B cell (primary cell): ENCODE results near the gene TAS2R40. TPM values are rescaled to one million over a fixed set of nuclear protein-coding genes. Genes with fewer than 3 reads are reported as not detected.

ENCODE experiments used
- ATAC-seq: fragments of 200-7000 bp; cut with Tn5 transposase; one replicate; pipeline ENCODE4 v1.10.0; 2021; ENCODE audit warnings: low read depth, mild to moderate bottlenecking, moderate number of reproducible peaks, moderate library complexity
- CTCF ChIA-PET: fragments of 350-600 bp; sonication (Branson Sonifier 250); formaldehyde crosslinking; loops from one replicate; lab custom pipeline; 2021; ENCODE audit warnings: antibody characterized with exemption, inconsistent platforms; lab: Charles Lee
- POLR2A ChIA-PET: fragments of 350-600 bp; sonication (Branson Sonifier 250); formaldehyde crosslinking; loops from one replicate; lab custom pipeline; 2021; ENCODE audit warnings: antibody characterized with exemption; lab: Charles Lee
- DNase-seq: peaks from one replicate; pipeline ENCODE4 v3.0.0; 2013
- H2AFZ ChIP-seq: 2 replicates; pipeline ENCODE4 v1.6.1; 2012; ENCODE audit warnings: mild to moderate bottlenecking, low read depth, low read length; ENCODE audit not compliant: insufficient read depth, poor library complexity, severe bottlenecking
- H3K27ac ChIP-seq, 2 donors: 1 replicate in 1 of 2; 2 replicates in 1 of 2; pipeline ENCODE4 v1.5.1; 2012 to 2013; ENCODE audit warnings: low read length in 2 of 2, mild to moderate bottlenecking in 2 of 2, moderate library complexity in 1 of 2
- H3K27me3 ChIP-seq, 4 experiments: fragments of 200-600 bp in 1 of 4; sonication (generic) in 1 of 4; replicated peaks in 1 of 4; 1 replicate in 2 of 4; 2 replicates in 2 of 4; pipeline versions ENCODE4 v1.6.1 to v1.7.0; 2013 to 2016; ENCODE audit warnings: low read length in 3 of 4, mild to moderate bottlenecking in 2 of 4, mixed read lengths in 1 of 4, moderate library complexity in 1 of 4; ENCODE audit not compliant: insufficient read depth in 4 of 4, control insufficient read depth in 3 of 4; ENCODE audit errors: control extremely low read depth in 1 of 4
- H3K36me3 ChIP-seq, 2 experiments: replicated peaks in 1 of 2; 1 replicate in 1 of 2; 2 replicates in 1 of 2; pipeline versions ENCODE4 v1.6.1 to v1.7.1; 2013; ENCODE audit warnings: low read length in 1 of 2; ENCODE audit not compliant: insufficient read depth in 2 of 2, control insufficient read depth in 1 of 2; ENCODE audit errors: control extremely low read depth in 1 of 2, extremely low read depth in 1 of 2
- H3K4me1 ChIP-seq, 2 donors: fragments of 200-600 bp in 1 of 2; sonication (generic) in 1 of 2; 1 replicate in 1 of 2; 2 replicates in 1 of 2; pipeline versions ENCODE4 v1.5.1 to v1.6.1; 2013 to 2017; ENCODE audit warnings: low read length in 2 of 2; ENCODE audit not compliant: control insufficient read depth in 2 of 2, insufficient read depth in 2 of 2
- H3K4me2 ChIP-seq: replicated peaks from 2 replicates; pipeline ENCODE3; 2012; ENCODE audit warnings: mild to moderate bottlenecking, low read depth, low read length; ENCODE audit not compliant: poor library complexity, severe bottlenecking
- H3K4me3 ChIP-seq, 5 experiments: fragments of 200-600 bp in 1 of 5; sonication (generic) in 1 of 5; 1 replicate in 3 of 5; 2 replicates in 2 of 5; pipeline versions ENCODE4 v1.5.1 to v1.7.0; 2011 to 2016; ENCODE audit warnings: low read length in 4 of 5, mild to moderate bottlenecking in 4 of 5, low read depth in 2 of 5, control low read depth in 1 of 5, moderate library complexity in 1 of 5; ENCODE audit not compliant: insufficient read depth in 1 of 5; ENCODE audit errors: control extremely low read depth in 1 of 5, extremely low read depth in 1 of 5
- H3K79me2 ChIP-seq: fragments of 200-600 bp; sonication (generic); one replicate; pipeline ENCODE4 v1.6.0; 2016; ENCODE audit warnings: low read length; ENCODE audit not compliant: control insufficient read depth, insufficient read depth
- H3K9ac ChIP-seq: fragments of 200-600 bp; sonication (generic); 2 replicates; pipeline ENCODE4 v1.6.1; 2017; ENCODE audit warnings: mild to moderate bottlenecking, low read length, moderate library complexity
- H3K9me3 ChIP-seq, 3 donors: one replicate each; pipeline versions ENCODE4 v1.6.1 to v1.7.1; 2013; ENCODE audit warnings: low read length in 2 of 3; ENCODE audit not compliant: control insufficient read depth in 2 of 3, insufficient read depth in 1 of 3; ENCODE audit errors: control extremely low read depth in 1 of 3
- H4K20me1 ChIP-seq: 2 replicates; pipeline ENCODE4 v1.6.0; 2012; ENCODE audit warnings: mild to moderate bottlenecking, low read length; ENCODE audit not compliant: insufficient read depth, control insufficient read depth, poor library complexity, severe bottlenecking
- H3K27ac Mint-ChIP-seq: one replicate; pipeline ENCODE4 v1.8.0; 2021; ENCODE audit warnings: mixed read lengths
- H3K27me3 Mint-ChIP-seq: one replicate; pipeline ENCODE4 v1.8.0; 2021; ENCODE audit warnings: mixed read lengths
- H3K4me1 Mint-ChIP-seq: one replicate; pipeline ENCODE4 v1.8.0; 2021; ENCODE audit warnings: mixed read lengths
- H3K4me3 Mint-ChIP-seq: one replicate; pipeline ENCODE4 v1.8.0; 2021; ENCODE audit warnings: mixed read lengths
- H3K9me3 Mint-ChIP-seq: one replicate; pipeline ENCODE4 v1.8.0; 2022; ENCODE audit warnings: mixed read lengths; ENCODE audit not compliant: insufficient read depth
- EZH2 ChIP-seq: IDR thresholded peaks from 2 replicates; pipeline ENCODE4 v1.6.1; 2012; ENCODE audit warnings: borderline replicate concordance, low read depth, mild to moderate bottlenecking, moderate library complexity, low read length; ENCODE audit not compliant: insufficient read depth, poor library complexity, severe bottlenecking
- WGBS: methylation state at CpG from one replicate; pipeline ENCODE4 v1.1.5; 2013; ENCODE audit warnings: missing lambda C conversion rate; ENCODE audit not compliant: insufficient coverage; 5-methylcytosine and 5-hydroxymethylcytosine counted together
- intact Hi-C: fragments of 100-400 bp; cut with micrococcal nuclease; formaldehyde crosslinking; loops from one replicate; pipeline ENCODE4 v1.10.0; 2022
- polyA plus RNA-seq: library from polyadenylated mRNA; depleted of rRNA; stranded (reverse); fragments of >200 nt; gene quantifications from 2 replicates; pipeline ENCODE4 v1.2.3, GENCODE V29; 2012
- total RNA-seq, 2 donors: library from RNA; stranded (reverse); fragments of 120-200 nt in 1 of 2; gene quantifications; 1 replicate in 1 of 2; 2 replicates in 1 of 2; pipeline versions ENCODE4 v1.2.3 to v1.2.4, GENCODE V29; 2013 to 2022
- TF ChIP-seq, protein P1 (sequence below): fragments of 200-600 bp; IDR thresholded peaks from one replicate; pipeline ENCODE4 v1.8.0; 2022; ENCODE audit warnings: antibody characterized with exemption, mild to moderate bottlenecking

Gene TAS2R40
- total and polyA plus RNA-seq, 2 donors (not counting 1 experiment from before 2014, with no cell fraction given): not detected

DNA sequence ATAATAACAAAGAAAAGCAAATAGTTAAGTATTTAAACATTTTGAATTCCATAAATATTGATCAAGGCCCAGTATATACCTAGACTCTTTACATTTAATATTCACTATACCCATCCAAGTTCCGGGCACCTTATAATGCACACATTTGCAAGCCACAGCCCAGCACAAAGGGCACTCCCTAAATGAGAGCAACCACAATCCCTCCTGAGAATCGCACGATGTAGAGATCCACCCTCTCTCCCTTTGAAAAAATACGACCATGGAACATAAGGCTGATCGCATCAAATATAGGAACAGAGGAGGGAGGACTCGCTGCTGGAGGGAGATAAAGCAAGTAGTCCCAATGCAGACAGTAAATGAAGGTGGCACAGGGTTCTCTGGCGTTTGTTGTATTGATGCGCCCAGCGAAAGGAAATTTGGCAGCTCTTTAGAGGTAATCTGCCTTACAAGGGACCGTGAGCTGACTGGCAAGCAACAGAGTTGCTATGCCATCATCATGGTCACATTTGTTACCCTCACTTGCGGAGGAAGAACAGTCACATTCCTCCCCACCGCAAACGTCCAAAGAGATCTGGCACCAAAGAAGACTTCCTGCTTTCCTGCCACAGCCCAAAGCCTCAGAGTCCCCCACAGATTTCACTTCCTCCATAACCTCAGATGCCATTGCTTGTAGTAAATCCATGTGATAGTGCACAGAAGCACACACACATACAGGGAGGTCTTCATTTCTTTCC is 16.1 kb upstream of the TAS2R40 start:
- ChIA-PET POLR2A (no interaction called here), CTCF (interaction anchor here (1.1 to 1.7 kb wide), 3 partner anchors 10 to 198 kb away, joined by 3 to 11 read pairs (median 5); no protein-coding TSS in a partner anchor)
- peaks cover 40% of the 10 kb centered on the region for H3K4me1 Mint-ChIP-seq
- peak; percentile 86 for ATAC-seq
- no peaks in the 10 kb centered on the region for H3K9me3 Mint-ChIP-seq
- peaks cover 0 to 5% (median 0%) of the 10 kb centered on the region in 3 donors for H3K9me3 ChIP-seq
- H3K27ac Mint-ChIP-seq: peak overlapping the region; percentile 59
- peak overlapping the region; percentile 63 for H3K4me3 Mint-ChIP-seq
- H2AFZ ChIP-seq: peak overlapping the region; percentile 11
- peaks cover 0 to 1% of the 10 kb centered on the region in 2 experiments for H3K36me3 ChIP-seq
- H3K4me1 ChIP-seq: peaks cover 25 to 29% of the 10 kb centered on the region in 2 donors
- H4K20me1 ChIP-seq: no peaks in the 10 kb centered on the region
- H3K27ac ChIP-seq: peak overlapping the region; percentile 0 to 64
- 7% methylated on average over 9 of the region's 13 CpGs for WGBS
- H3K79me2 ChIP-seq: no peaks in the 10 kb centered on the region
- no peaks in the 10 kb centered on the region for H3K27me3 Mint-ChIP-seq
- TF ChIP-seq EZH2: no peak
- TF ChIP-seq, protein P1, sequence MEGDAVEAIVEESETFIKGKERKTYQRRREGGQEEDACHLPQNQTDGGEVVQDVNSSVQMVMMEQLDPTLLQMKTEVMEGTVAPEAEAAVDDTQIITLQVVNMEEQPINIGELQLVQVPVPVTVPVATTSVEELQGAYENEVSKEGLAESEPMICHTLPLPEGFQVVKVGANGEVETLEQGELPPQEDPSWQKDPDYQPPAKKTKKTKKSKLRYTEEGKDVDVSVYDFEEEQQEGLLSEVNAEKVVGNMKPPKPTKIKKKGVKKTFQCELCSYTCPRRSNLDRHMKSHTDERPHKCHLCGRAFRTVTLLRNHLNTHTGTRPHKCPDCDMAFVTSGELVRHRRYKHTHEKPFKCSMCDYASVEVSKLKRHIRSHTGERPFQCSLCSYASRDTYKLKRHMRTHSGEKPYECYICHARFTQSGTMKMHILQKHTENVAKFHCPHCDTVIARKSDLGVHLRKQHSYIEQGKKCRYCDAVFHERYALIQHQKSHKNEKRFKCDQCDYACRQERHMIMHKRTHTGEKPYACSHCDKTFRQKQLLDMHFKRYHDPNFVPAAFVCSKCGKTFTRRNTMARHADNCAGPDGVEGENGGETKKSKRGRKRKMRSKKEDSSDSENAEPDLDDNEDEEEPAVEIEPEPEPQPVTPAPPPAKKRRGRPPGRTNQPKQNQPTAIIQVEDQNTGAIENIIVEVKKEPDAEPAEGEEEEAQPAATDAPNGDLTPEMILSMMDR: no peak
- no peaks in the 10 kb centered on the region for H3K27me3 ChIP-seq
- peak overlapping the region; percentile 75 for H3K4me2 ChIP-seq
- DNase-seq: peak; percentile 86
- H3K4me3 ChIP-seq: peak overlapping the region in 4 of 5 experiments; percentile 21 to 50 (median 34)
- intact Hi-C loops: loop anchor here (5.0 kb wide), 1 partner anchor 118 kb away; no protein-coding TSS in a partner anchor
- H3K9ac ChIP-seq: peak overlapping the region; percentile 61

GRCh38 chr7:143210541-143210940 is 11.3 kb upstream of the TAS2R40 start:
- H3K9ac ChIP-seq: no peak overlapping the region
- peaks cover 4% of the 10 kb centered on the region for H3K9me3 Mint-ChIP-seq
- no peak overlapping the region for H2AFZ ChIP-seq
- no peak overlapping the region for H3K4me2 ChIP-seq
- H3K4me3 ChIP-seq: no peak overlapping the region
- H3K9me3 ChIP-seq: peaks cover 0 to 20% (median 3%) of the 10 kb centered on the region in 3 donors
- H3K4me1 Mint-ChIP-seq: peaks cover 38% of the 10 kb centered on the region
- no peak overlapping the region for H3K27ac ChIP-seq
- ATAC-seq: no peak
- intact Hi-C loops: no loop called here
- POLR2A ChIA-PET: no interaction called here
- WGBS: 96% methylated on average over 4 of the region's 4 CpGs
- no peaks in the 10 kb centered on the region for H3K27me3 Mint-ChIP-seq
- CTCF ChIA-PET: interaction anchor here (0.7 to 2.9 kb wide), 3 partner anchors 202 to 207 kb away, joined by 3 to 22 read pairs (median 5); no protein-coding TSS in a partner anchor
- no peak for DNase-seq
- no peak overlapping the region for H3K4me3 Mint-ChIP-seq
- no peak overlapping the region for H3K27ac Mint-ChIP-seq
- no peaks in the 10 kb centered on the region for H3K79me2 ChIP-seq
- H4K20me1 ChIP-seq: no peaks in the 10 kb centered on the region
- H3K4me1 ChIP-seq: peaks cover 17 to 27% of the 10 kb centered on the region in 2 donors
- peaks cover 0 to 1% of the 10 kb centered on the region in 2 experiments for H3K36me3 ChIP-seq
- no peaks in the 10 kb centered on the region for H3K27me3 ChIP-seq
- TF ChIP-seq, protein P1: no peak
- no peak for TF ChIP-seq EZH2
